Glomerular visceral epithelial cell (primary cell): ENCODE results near the gene STARD13.
A peak's percentile ranks its signal among the peaks of the same experiment; 100 is the strongest.

ENCODE experiments used
- DNase-seq: peaks from one replicate; pipeline ENCODE4 v3.0.0-alpha.2; 2016; ENCODE audit errors: extremely low spot score

Gene STARD13

DNA sequence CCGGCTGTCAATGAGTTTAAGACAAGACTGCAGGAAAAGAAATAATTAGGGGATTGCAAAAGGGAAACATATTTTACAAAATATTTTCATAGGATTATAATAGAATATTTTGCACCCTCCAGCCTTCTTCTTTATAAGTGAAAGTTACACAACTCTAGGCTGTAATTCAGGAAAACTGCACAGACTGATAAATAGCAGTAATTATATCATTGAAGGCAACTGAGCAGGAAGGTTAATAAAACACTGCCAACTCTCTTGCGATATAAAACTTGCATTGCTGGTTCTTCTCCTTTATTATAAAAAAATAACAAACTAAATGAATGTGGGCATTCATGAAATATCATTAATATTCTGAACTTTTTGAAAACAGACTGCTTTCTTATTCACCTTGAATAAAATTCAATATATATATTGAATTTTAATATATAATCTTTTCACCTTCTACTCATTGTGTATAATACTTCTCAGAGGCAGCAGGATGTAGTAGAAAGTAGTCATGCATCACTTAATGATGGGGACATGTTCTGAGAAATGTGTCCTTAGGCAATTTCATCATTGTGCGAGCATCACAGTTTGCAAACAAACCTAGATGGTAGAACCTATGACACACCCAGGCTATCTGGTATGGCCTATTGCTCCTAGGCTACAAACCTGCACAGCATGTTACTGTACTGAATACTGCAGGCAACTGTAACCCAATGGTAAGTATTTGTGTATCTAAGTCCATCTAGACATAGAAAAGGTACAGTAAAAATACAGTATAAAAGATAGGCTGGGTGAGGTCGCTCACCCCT lies 24.9 kb upstream of the STARD13 start:
- no peak for DNase-seq

DNA sequence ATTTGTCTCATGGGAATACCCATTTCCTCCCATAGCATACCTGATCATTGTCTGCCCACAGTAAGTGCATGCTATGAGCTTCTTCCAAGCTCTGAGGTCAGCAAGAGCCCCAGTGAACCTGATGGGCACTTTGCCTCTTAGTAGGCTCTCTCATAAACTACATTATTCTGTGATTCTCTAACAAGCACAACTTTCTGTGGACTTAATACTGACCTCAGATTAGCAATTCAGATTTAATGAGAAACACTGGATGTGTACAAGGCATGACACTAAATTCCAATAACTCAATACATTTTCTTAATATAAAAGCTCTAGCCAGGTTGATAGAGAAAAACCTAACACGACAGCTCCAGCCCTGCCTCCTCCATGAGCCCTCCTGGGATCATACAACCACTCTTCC lies 23.3 kb upstream of the STARD13 start:
- no peak for DNase-seq

DNA sequence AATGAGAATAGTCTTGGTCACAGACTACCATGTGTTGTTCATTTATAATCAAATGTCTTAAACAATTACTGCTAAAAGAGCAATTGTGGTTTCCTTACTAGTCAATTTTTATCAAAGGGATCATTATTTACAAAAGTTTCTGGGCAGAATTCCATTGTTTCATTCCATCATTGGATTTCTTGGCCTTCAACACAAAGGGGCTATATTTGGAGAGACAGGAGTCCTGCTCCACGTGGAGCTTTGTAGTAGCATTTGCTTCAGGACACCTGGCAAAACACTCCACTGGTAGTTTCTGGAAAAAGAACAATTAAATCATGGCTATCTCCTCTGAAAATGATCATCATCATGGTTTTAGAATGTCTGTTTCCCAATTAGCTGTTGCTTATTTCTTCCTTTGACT lies 22.3 kb upstream of the STARD13 start:
- no peak for DNase-seq

DNA sequence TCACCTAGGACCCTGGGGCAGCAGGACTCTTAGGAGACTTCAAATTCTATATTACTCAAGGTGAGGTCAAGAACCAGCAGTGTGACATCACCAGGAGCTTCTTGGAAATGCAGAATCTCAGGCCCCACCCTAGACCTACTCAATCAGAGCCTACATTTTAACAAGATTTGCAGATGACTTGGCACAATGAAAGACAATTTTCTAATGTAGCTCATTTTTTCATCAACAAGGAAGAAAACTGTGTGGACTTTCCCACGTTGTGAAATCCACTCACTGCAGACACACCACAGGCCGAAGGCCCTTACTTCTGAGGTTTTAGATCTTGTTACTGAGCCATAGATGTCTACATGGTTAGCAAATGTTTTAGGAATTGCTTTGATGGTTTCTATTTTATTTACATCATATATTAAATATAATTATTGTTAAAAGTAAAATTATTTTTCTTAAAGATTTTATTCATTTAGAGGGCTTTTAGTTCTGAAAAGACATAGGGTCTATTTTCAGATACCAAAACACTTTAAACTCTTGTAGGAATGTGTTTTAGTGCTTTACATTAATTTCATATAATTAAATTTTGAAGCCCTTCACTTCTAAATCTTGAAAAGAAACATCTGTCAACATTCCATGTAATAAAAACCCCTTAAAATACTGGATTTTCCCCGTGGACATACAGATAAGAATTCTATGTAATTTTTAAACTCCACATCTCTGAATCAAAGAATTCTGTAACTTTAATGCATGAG lies 18.5 kb upstream of the STARD13 start:
- DNase-seq, result peak; percentile 39

DNA sequence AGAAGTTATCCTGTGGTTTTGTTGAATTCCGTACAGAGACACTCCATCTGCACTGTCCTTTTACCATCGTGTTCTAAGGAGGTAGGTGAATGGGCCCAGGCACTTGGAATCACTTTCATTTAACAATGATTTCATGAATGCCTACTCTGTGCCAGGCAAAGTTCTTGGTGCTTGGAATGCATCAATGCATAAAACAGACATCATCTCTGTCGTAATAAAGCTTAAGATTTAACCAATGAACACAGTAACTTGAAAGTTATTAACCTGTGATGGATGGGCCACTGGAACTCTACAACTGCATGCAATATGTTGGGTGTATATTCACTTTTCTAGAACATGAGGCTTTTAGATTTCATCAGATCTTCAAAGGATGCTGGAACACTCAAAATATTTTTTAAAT lies 14.1 kb upstream of the STARD13 start:
- no peak for DNase-seq

DNA sequence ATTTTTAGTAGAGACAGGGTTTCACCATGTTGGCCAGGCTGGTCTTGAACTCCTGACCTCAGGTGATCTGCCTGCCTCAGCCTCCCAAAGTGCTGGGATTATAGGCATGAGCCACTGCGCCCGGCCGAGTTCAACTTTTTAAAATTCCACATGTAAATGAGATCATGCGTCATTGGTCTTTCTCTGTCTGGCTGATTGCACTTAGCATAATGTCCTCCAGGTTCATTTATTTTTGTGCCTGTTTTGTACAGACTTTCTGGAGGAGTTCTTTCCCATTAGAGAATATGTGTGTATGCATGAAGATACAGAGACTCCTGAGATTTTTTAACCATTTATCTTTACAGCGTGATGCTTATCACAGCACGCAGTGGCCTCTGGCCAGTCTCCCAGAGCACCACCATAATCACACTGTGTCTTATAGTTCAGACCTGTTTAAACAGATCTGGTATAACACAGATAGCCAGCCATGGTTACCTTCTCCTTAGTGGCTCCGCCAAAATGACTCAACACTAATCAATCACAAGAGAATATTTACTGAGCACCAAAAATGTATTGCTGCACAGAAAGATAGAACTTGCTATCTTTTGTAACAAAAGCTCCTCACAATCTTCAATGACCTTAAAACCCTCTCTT lies 11.4 kb upstream of the STARD13 start:
- DNase-seq, result no peak

DNA sequence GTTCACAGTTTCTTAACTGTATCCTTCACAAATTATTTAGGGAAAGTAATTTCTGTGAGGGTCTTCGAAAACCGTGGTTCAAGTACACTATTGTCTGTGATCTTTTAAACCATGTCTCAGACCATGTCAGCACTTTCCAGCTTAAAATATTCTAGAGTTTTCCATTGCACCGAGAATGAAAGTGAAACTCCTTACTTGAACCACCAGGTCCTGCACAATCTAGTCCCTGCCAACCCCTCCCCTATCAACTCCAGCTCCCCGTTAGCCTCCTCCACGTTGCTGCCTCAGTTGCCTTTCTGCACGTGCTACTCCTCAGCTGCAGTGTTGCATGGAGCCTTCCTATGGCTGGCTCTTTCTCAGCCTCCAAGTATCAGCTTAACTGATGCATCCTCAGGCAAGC lies 7.2 kb upstream of the STARD13 start:
- no peak for DNase-seq

DNA sequence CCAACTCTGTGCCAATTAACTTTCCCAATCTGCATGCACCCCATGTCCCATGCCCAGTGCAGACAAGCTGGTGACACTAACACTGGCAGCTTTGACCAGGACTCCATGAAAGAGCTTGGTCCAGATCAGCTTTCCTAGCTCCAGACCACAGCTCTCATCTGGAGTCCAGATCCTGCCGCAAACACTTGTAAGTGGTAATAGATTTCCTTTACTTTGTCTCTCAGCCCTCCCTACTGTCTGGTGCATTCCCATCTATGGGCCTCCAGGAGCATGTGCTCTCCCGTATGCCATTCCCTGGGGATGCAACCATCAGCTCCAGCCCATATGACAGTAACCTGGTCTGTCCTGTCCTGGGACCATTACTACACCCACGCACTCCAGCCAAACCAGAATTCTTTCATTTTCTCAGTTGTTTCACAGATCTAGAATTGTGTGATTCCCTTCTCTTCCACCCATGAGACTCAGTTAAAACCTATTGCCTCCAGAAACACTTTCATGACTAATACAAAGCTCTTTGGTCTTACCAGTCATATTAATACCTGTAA lies 4.9 kb upstream of the STARD13 start:
- DNase-seq, result no peak

DNA sequence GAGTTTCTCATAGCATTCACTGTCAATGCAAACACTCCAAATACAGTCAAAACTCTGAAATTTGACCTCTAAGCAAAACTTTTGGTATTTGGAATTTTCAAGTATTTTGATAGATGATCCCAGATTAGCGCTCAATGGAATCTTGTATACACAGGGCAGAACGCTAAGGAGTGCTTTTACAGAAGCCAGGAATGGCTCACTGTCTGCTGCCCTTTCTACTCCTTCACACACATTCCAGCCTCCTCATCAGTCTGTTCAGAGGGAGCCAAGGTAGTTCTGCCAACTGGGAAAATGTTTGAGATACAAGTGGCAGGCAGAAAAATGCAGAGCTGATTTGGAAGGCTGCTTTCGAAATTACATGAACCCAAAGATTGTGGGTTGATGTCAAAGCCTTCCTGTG lies 4.4 kb upstream of the STARD13 start:
- DNase-seq, result no peak

DNA sequence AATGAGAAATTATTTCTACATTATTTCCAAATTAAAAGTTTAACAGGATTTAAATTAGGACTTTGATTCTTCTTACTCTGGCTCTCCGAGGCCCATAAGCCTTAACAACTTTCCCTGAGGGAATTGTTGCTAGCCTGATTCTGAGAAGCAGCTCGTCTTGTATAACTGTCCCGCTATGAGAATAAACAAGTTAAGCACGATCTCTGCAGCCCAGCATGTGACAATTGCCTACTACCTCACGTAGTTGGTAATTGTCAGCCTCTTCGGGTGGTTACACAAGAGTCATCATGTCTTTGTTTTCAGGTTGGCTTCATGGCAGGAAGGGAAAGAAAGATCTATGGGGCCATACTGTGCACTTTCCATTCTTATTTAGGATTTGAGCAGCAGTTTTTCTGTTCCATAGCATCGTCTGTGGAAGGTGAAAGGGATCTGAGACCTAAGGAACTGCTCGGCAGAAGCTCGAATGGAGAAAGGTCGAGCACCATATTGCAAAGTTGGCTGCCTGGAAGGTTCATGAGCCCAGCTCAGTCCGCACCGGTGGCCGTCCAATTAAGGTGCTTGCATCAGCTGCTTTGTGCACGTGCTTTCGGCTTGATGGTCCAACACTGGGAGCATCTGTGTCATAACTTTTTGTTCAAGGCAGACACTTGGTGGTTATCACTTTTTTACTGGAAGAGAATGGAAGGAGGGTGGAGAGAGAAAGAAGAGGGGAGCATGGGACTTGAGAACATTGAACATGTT lies 1.8 kb upstream of the STARD13 start:
- no peak for DNase-seq

DNA sequence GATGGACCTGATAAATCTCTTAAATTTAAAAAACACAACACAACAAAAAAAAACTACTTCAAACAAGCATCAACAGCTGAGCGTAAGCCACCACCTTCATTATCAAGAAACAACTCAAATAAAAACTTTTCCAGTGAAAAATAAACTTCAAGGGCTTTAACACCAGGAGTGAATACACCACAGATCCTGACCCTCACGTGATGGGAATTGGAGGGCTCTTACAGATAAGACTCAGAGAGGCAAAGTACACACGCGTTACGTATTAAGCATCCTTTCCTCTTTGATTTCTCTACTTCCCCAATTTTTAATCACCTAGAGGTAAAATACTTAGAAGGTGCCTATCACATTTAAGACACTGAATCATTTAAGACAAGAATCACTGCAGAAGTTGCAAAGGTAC lies 573 bp upstream of the STARD13 start:
- DNase-seq, result no peak

DNA sequence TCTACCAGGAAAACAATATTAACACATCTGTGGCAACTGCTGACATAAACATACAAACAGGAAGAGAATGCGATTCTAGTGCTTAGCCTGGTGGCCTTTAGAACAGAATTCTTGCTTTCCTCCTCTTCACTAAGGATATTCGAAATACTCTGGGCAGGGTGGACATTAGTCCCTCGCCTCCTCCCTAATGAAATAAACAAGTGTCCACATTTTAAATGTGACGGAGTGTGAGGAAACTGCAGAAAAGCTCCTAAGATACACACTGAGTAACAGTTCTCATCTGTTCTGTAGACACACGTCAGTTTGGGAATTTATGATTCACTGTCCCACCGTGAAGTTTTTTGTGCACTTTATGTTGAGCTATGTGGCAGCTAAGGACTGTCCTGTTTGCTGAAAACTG lies 639 bp downstream of the STARD13 start:
- no peak for DNase-seq

DNA sequence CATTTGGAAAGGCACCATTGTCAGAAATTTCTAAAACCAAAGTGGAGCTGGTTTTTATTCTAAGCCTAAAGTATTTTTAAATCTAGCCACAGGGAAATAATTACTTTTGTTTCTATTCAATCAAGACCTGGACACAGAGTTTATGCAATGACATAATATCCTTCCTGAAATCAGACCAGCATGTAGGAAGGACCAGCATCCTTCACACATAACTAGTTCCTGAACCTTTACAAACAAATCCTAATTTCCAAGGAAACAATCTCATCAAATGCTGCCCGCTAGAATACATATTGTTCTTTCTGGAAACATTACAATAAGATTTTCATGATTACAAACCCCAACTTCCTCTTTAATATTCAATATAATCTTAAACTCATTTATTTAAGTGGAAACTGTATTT lies 1.5 kb downstream of the STARD13 start:
- no peak for DNase-seq

DNA sequence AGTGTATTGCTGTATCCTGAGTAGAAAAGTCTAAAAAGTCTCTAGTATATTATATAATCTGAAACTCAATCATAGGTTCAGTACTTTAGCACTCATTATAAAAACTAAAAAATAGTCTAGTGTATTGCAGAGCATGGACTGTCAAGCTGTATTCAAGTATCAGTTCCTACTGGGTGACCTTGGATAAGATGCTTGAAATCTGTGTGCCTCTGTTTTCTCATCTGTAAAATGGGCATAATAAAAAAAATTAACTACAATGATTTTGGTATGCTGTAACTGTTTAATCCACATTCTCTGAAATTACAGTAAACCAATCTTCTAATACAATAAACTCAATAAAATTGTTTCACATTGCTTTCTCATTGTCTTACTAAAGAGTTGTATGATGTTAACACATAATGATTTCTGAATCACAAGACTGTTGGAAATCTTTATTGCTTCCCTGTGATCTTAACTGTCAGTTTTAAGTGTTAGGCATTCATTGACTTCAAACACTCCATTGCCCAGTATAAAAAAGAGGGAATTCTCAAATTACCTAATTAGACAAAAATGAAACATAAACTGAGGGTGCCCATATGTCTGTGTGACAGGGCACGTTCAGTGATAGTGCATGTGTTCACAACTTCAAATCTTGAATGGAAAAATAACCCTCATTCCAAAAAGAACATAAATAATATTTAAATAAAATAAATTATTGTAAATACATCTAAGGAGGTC lies 2.2 kb downstream of the STARD13 start:
- DNase-seq, result no peak

DNA sequence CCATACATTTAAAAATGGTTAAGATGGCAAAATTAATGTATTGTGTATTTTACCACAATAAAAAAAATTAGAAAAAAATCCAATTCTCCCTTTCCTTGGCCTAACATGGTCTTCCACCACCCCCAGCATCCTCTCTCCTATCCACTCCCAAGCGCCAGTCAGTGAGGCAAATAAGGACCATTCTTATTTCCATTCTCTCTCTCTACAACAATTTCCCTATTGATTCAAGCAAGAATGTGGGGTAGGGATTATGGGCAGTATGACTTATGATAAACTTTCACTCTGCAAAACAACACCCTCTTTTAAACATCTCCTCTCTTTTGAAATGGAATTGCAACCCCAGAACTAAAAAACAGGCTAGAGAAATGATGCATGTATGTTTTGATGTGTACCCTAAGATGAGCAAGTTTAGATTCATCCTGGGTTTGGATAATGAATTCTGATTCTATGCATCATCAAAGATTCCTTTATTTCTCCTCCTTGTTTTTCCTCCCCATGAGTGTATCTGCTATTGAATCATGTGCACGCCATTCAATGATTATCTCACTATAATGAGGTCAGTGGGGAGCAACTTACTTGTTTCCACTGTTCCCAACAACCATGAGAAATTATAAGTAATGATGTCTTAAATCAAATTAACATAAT lies 3.5 kb downstream of the STARD13 start:
- DNase-seq, result peak; percentile 60

DNA sequence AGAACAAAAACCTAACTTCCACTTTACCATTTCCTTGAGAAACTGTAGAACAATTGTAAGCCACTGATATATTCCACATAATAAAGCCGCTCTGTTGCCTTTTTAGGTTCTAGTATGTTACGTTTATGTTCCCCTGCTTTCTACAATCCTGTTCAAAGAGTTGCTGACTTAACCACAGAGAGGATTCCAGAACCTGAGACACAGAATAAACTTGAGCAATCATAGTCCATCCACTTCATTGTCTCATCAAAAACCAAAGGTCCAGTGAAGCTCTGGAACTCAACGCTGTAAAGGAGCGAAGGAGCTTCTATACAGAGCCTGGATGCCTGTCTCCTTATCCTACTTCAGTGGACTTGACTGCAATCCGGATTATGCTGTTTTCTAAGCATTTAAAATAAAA lies 4.6 kb downstream of the STARD13 start:
- no peak for DNase-seq

DNA sequence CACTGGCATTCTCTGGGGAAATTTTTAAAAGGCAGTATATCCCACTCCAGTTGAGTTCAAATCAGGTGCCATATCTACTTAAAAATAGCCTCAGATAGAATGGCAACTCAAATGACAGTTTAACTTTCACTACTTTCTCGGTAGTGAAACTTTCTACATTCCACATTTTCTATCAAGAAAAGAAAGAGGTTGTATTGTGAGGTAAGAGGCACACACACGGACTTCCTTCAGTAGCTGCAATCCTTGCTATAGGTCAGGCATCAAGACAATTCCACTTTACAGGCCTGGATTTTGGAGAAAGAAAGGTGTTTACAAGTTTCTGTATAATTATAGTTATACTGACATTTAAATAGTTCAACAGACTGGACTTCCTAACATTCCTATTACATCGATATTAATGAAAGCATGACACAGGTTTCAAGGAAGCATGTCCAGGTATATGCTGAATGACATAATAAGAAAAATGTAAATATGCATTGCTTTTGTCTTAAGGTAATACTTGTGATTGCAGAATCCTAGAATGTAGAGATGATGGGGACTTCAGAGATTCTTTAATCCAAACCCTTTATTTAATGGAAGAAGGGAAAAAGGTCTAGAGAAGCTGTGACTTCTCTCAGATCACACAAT lies 5.2 kb downstream of the STARD13 start:
- DNase-seq, result no peak

DNA sequence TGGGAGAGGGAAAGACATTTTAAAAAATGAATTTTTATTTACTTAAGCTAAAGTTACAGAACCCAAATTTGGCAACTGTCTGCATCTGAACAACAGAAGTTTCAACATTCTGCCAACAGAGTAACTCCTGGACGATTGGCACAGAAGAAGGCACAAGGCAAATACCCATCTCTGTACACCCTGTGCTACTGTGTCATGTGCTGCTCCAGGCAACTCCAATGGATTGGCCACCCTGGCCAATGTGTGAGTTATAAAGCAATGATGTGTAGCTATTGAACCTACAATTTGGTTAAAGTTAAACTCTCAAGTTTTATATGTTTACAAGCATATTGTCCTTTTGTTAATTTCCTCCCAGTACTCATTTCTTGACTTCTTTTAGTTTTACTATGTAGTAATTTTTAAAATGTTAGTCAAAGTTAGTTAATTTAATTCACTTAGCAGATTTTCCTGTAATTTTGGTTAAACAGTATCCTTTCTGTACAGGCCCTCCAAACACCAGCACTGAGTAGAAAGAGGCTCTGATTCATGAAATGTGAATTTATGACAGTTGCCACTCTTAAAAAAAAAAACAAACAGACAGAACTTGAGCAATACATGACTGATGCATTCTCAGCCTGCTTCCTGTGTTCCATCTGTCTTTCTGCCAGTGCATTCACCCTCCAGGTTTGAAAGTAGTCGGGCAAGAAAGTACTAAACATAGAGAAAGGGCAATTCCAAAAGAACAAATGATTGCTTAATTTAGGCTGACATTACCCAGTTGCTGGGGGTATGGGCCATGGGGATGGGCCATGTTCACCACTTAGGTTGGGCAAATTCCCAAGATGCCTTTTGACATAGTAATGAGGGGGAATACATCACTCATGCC lies 5.9 kb downstream of the STARD13 start:
- peak; percentile 92 for DNase-seq

DNA sequence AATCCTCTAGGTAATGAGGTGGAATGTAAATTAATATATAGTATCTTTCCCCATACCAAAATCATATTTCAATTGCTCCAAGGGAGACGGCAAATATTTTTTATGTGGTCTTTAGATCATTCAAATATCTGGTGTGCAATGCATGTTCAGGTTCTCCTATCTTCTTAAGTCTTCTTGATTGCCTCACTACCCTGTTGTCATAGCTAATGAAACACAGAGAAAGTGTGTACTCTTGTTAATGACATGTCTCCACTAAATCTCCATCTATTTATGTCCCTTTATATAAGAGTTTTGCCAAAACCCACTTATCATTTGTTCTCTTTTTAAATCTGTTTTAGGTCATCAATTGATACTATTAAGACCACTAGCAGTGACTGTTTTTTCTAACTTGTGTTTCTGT lies 6.6 kb downstream of the STARD13 start:
- no peak for DNase-seq
